HG02588 (cell line): ENCODE measurements around the gene LANCL3.

ENCODE experiments used
- ATAC-seq: cut with Tn5 transposase; IDR thresholded peaks from one replicate; pipeline ENCODE4 v1.9.1; 2021; ENCODE audit warnings: mild to moderate bottlenecking, moderate library complexity; ENCODE audit not compliant: unreplicated experiment

Gene LANCL3

DNA sequence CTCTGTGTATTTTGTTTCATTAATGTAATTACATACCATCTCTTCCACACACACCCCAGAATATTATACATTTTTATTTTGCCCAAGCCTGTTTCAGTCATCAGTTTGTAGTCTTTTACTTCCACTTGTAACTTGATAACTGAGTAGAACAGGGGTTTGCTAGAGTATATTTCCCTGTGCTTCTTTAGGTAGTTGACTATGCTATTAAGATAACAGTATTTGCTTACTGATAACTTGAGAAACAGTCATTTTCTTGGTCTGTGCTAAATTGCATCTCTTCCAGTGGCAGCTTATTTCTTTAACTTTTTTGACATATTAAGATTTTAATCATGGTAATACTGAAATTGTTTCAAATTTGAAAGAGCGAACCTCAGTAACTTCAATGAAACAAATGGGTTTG lies 107.1 kb downstream of the LANCL3 start:
- no peak for ATAC-seq

DNA sequence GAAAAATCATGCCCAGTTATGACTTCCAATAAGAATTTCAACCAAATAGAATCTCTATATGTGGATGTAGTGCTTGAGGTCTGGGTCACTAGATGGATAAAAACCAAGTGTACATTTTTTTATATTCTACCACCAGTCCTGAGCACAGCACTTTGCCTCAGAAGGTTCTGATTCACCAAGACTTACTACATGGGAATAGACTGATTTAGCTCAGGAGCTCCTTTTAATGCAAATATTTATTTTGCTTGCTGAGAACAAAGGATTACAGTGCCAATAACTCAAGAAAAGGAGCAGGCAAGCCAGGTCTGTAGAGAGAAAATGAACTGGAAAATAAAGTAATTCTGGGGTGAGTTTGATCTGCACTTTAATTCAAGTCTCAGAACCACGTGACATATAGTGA lies 107.8 kb downstream of the LANCL3 start:
- no peak for ATAC-seq

DNA sequence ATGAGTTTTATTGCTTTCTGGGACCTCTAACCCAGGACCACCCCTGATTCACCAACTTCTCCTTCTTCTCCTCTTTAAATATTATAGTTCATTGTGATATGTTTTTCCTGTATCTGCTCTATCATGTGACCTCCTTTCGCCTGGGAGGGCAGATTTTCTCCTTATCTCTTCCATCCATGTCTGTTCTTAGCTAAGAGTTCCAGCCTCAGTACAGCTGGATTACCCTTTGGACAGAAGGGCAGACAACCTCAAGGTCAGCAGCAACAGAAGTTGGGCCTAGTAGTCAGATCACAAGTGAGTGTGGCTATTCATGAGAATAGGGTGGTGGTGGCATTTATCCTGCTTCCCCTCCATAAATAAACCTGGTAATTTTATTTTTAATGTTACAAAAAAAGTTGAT lies 108.4 kb downstream of the LANCL3 start:
- ATAC-seq: no peak

DNA sequence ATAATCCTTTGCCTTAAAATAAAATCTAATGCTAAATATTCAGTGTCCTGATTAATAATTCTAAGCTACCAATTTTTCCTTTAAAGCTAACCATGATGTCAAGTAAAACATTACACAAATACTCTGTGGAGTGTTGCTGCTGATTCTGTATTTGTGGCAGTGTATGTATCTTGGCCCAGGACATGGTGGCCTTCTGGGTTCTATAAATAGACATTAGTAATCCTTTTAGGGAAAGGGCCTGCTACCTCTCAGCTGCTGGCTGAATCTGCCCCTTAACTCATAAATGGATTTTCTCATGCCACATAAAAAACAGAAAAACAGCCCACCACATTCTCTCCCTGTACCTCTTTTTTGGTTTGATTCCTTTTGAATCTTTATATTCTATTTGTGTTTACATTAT lies 113.0 kb downstream of the LANCL3 start:
- ATAC-seq: no peak

DNA sequence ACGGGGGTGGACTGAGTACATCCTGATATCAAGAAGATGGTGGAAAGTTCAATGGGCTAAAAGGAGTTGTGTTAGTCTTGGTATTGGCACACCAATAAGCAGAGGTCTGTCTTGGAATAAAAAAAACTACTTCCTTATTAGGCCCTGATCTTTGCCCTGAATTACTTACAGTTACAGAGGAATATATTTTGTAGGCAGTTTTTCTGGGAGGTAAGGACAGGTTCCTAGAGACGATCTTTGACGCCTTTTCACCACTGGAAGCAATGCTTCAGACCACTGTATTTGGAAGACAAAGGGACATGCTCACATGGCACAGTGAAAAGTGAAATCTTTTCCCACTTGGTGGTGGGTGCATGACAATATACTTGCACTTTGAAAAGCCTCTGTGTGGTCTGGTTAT lies 113.5 kb downstream of the LANCL3 start:
- ATAC-seq: no peak

DNA sequence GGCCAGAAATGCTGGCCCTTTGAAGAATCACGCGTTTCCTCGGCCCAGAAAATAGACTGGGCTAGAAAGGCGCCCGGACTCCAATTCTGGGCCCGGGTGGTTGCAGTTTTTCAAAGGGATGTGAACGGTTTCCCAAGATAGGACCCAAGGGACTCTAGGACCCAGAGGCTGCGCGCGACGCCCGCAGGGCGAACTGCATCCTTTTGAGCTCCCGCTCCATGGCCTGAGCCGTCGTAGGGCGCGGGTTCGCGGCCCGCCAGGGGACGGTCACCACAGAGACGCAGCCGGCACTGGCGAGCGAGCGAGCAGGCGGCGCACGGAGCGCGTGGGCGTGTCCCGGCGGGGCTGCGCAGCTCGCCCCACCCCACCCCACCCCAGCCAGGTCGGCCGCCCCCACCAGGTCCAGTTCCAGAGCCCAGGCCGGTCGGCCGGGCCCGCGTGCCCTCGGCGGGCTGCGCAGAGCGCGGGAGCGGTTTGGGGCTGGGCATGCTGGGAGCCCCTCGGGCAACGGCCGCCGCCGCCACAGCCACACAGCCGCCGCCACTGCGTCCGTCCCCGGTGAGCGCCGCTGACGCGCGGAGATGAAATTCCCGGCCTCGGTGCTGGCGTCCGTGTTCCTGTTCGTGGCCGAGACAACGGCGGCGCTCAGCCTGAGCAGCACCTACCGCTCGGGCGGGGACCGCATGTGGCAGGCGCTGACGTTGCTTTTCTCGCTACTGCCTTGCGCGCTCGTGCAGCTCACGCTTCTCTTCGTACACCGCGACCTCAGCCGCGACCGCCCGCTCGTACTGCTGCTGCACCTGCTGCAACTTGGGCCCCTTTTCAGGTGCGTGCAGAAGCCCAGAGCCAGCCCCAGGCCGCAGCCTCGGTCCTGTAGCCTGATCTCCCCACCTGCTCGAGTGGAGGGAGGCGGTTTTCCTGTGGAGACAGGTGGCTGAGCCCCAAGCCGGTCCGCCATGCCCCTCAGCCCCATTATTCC lies 114.2 kb downstream of the LANCL3 start, which contains the start of gene XK:
Gene XK, plus strand, starts transcription at position 411 of the 979 bp plus-strand sequence. Its CDS starts 171 bp downstream, at position 582.
- ATAC-seq: peak; percentile 60

DNA sequence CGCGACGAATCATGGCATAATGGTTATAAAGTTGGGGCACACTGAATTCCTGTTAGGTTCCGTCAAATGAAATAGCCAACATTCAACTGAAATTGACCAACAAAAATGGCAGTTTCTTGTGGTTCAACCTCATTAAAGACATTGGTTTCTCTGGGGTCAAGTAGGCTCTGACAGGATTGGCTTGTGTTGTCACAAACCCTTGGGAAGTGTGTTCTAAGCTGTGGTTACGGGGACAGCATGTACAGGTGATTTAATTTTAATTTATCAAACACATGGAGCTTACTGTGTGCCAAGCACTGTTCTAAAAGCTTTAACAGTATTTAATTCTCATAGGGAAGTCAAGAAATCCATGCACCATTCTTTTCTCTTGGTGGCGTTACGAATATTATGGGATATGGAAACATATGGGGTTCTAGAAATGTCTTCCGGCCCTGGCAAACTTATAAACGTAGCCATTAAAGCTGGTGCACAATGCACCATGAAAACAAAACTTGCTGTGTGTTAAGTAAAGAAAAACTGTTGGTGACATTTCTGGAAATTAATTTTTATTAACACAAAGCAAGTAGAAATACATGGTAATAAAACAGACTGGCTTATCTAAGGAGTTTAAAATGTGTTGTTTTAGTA lies 115.0 kb downstream of the LANCL3 start:
- no peak for ATAC-seq

DNA sequence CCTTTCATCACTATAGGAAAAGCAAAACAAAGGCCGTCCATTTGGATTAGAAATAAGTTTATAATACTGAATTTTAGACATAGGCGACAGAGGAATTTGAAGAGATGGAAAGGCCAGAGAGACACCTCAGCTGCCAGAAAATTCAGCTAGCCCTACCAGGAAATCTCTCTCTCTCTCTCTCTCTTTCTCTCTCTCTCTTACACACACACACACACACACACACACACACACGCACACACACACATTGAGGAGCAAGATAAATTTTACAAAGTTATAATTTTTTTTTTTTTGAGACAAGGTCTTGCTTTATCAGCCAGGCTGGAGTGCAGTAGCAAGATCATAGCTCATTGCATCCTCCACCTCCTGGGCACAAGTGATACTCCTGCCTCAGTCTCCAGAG lies 115.5 kb downstream of the LANCL3 start:
- ATAC-seq: no peak

DNA sequence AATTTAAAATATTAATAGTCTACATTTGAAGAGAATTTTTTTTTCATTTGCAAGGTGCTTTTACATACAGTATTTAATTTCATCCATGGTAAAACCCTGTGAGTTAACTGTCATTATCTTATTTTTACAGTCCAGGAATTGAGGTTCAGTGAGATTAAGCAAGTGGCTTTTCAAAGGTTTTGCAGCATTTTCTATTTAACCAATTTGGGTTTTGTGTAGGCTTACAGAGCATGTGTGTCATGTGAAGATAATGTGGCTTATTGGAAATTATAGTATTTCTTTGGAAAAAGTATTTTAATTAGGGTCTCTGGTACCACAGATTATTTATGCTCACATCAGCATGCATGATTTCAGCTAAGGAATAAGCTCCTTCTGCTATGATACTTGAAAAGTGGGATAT lies 118.7 kb downstream of the LANCL3 start:
- ATAC-seq: no peak

DNA sequence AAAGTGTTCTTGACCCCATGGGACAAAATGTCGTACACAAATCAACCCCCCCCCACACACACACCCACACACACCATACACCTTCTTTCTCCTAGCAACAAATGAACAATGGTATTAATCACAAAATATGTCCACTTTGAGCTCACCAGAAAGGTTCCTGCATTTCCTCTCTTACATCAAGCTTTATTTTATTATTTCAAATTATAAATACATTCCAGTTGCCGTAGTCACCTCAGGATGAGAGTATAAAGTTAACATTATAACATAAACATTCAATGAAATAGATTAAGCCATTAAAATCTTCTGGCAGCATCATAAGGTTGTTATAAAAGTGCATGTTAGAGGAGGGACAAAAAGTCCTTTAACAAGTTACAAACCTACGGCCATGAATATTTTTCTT lies 121.5 kb downstream of the LANCL3 start:
- ATAC-seq: no peak

DNA sequence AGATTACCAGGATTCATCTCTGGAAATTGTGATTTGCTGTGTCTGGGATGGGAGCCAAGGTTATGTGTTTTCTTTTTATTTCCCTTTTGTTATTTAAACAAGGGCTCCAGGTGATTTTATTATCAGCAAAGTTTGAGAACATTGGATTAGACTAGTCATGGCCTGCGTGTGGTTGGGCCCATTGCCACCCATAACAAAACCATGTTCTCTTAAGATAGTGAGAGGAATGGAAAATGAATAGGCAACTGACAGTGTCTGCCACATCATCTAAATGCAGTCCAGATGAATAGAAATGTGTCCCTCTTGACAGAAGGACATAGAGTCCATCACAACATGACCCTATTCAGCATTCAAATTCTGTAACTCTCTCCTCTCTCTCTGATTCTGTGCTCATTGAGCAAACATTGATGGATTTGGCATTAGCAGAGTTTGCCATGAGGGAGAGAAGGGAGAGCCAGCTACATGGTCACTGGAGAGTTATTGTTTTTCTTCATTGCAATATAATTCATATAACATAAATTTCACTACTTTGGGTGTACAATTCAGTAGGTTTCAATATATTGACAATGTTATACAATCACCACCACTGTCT lies 125.8 kb downstream of the LANCL3 start:
- ATAC-seq: no peak

DNA sequence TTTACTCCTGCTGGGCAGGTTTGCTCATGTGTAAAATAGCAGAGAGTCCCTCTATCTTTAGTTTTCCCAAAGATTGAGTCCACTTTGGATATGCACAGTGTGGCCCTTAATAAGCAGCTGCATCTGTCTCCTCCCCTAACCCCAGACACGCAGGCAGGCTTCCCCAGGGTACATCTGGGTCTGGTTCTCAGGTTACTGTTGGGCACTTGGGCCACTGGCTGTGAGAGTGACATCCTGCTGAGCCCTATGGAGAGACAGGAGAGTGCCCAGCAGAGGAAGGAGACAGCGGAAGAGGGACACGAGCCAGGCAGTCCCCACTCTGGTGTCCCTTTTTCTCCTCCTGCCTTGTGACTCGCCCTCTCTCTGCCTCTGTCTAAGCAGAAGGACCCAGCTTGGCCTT lies 130.1 kb downstream of the LANCL3 start:
- no peak for ATAC-seq

DNA sequence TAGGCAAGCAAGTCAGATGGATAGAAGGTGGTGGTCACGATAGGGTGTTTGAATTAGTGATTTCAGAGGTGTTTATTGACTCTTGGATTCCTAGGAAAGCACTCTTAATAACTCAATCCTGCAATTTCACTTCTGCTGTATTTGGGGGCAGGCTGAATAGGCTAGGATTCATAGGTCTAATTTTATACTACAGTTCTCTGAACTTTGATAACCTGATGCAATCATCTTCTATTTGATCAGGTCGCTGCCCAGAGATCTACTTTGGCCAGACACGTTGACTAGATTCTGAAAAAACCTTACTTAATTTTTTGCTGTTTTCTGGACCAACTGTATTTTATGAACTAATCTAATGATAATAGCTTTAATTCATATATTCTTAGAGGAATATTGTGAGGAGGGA lies 140.5 kb downstream of the LANCL3 start:
- ATAC-seq: no peak

DNA sequence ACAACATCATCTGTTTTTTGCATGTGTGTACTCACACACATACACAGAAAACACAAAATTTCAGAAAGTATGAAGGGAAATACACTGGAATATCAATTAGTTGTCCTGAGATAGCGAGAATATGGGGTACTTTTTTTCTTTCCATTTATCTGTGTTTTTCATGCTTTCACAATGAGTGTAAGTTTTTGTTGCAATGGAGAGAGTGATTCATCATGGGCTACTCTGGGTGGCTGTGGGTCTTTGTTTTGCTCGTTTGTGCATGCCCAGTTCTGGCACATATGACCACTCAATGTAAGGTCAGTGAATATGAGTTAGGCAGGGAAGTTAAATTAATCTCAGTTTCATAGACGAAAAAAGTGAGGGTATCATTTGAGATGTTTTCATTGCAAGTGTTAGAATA lies 141.0 kb downstream of the LANCL3 start:
- no peak for ATAC-seq

DNA sequence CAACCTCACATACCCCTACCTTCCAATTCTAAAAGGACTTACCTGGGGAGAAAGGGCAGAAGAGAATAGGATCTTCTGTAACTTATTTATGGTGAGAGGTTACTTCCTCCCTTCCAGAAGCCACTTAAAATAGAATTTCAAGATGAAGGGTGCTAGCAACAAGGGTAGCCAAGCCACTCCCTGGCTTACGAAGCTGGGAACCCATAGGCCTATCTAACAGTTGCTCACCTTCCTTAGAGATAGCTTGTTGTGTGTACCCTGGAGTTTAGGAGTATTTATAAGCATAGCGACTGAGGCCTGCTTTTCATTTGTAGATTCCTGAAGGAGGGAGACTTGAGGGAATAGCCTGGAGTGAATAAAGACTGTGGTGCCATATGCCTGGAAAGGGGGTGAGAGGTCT lies 143.0 kb downstream of the LANCL3 start:
- ATAC-seq: no peak

DNA sequence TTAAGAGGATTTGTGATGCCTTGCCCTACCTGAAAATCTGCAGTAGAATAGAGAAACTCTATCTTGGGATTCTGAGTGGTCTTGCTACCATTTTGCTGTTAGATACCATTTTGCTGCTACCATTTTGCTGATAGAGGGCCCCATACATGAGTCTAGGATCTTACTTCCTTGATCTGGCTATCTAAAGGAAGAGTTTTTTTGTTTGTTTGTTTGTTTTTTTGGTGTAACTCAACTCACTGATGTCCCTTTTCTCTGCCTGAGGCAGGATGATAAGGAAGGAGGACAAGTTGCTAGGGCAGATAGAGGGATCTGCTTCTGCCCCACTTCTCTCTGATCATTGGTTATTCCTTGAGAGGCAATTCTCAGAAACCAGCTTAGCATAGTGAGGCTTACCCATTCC lies 145.1 kb downstream of the LANCL3 start:
- no peak for ATAC-seq

DNA sequence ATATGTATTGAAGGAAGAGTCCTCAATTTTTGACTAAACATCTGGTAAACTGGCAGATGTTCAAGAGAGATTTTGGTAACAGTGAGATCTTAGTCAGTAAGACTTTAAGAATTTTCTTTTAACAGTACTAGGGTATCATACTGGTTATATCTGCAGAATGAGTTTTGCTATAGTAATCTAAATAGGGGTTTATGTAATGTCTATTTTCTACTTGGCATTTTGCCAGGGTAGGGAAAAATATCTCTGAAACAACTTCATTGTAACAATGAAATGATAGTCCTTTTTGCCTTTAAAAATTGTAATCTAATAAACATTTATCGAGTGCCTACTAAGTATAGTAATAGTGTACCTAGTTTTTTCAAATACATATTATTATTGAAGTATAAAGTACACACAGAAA lies 146.2 kb downstream of the LANCL3 start:
- ATAC-seq: no peak

DNA sequence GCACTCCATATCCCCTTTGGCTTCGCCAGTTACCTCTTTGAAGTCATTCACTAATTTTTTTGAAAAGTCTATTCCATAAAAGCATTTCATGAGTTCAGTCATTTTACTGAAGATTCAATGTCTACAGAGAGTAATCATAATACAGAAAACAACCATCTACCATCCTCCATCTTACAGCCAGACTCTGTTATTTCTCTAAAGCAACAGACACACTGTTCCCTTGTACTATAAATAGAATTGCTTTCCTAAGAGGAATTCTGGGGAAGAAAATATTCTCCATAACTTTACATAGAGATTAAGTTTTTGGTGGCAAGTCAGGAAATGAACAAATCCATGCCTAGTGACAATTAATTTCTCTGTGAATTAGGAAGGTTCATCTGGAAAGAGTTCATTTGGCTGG lies 151.1 kb downstream of the LANCL3 start:
- no peak for ATAC-seq

DNA sequence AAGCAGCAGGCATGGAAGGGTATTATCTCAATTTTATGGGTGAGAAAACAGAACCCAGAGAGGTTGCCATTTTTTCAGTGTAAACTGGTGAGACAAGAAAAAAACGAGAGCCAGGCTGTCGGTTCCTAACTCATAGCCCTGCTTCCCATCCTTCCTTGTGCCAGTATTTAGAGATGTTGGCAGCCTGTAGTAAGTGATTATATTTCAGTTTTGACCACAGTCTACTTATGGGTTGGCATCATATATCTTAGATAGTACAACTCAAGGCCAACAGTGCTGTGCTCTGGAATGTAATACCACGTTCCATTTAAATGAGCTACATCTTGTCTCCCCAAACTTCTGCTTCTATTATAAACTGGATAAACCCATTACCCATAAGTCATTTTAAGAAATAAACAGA lies 154.9 kb downstream of the LANCL3 start:
- ATAC-seq: no peak
